Activated CD4-positive, alpha-beta T cell treated with anti-CD3 and anti-CD28 coated beads, Interleukin-10, Interleukin-2, amounts not matched to agents 100 ng/mL and 50 ng/mL, durations not matched to agents 16 hours and 8 hours (primary cell): ENCODE results near the gene RPRM.
"Not testable (repeated sequence)": the region's sequence is repeated elsewhere in the genome, so short reads cannot be mapped to it uniquely, and the experiment has no call there.

ENCODE experiments used
- DNase-seq: peaks from one replicate; pipeline ENCODE4 v3.0.0-alpha.2; 2020

The RPRM gene

DNA sequence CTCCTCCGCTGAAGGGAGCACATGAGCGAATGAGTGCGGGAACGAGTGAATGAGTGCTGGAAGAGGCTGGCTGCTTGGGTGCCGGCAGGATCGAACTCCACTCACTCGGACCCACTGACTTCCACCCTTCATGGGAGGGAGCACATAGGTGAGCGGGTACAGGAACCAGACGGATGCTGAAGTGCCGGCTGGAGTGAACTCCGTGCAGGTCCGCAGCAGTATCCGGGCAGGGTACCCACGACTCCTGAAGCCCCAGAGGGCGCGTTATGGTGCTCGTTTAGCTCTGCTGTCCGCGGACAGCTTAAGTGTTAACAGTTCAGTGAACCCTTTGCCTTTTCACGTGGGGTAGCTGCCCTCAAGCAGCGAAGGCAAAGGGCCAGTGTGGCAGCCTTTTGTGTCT is 23.2 kb downstream of the RPRM start:
- no peak for DNase-seq

GRCh38 chr2:153451611-153452010 is 27.0 kb downstream of the RPRM start:
- no peak for DNase-seq

DNA sequence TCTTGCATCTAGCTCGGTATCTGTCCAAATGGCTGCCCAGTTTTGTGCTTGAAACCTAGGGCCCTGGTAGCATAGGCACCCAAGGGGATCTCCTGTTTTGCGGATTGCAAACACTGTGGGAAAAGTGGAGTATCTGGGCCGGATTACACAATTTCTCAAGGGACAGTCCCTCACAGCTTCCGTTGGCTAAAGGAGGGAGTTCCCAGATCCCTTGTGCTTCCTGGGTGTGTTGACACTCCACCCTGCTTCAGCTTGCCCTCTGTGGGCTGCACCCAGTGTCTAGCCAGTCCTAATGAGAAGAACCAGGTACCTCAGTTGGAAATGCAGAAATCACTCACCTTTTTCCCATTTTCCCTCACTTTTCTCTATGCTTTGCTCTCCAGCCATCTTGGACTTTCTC is 35.5 kb downstream of the RPRM start:
- no peak for DNase-seq

DNA sequence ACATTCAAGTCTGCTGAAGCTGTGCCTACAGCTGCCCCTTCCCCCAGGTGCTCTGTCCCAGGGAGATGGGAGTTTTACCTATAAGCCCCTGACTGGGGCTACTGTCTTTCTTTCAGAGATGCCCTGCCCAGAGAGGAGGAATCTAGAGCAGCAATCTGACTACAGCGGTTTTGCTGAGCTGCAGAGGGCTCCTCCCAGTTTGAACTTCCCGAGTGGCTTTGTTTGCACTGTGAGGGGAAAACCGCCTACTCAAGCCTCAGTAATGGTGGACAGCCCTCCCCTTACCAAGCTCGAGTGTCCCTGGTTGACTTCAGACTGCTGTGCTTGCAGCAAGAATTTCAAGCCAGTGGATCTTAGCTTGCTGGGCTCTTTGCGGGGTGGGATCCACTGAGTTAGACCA is 35.9 kb downstream of the RPRM start:
- DNase-seq: not testable (repeated sequence)

- not testable (repeated sequence) for DNase-seq
Measured at GRCh38 chr2:153440090-153440489, 38.5 kb downstream of the RPRM start.

DNA sequence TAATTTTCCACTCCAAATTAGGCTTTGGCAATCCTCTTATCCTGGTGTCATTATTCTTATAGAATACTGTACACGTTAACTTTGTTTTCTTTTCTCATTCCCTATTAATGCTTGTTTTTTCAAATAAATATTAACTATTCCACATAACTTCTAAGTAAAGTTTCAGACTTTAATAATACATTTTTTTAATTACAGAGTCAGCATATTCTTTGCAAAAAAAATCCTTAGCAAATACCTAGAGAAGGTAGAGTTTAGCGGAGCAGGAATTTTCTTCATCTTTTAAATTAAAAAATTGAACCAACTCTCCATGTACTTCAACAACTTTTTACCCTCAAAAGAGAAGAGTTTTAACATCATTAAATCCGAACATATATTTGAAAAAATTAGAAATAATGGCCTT is 45.2 kb downstream of the RPRM start:
- DNase-seq: no peak

- no peak for DNase-seq
Measured at GRCh38 chr2:153432381-153432780, 46.2 kb downstream of the RPRM start.

- no peak for DNase-seq
Measured at GRCh38 chr2:153431114-153431513, 47.4 kb downstream of the RPRM start.
